Lower lobe of right lung (tissue), 2 donors: ENCODE results near the gene HMX1. TPM values are rescaled to one million over a fixed set of nuclear protein-coding genes. Genes with fewer than 3 reads are reported as not detected.

Source experiments
- ATAC-seq, 2 donors: fragments of 200-7000 bp; cut with Tn5 transposase; one replicate each; pipeline ENCODE4 v1.9.1; 2020 to 2022; ENCODE audit warnings: mild to moderate bottlenecking in 2 of 2, moderate library complexity in 2 of 2
- DNase-seq: peaks from one replicate; pipeline ENCODE4 v3.0.0-alpha.2; 2020
- H3K27ac ChIP-seq: fragments of 200-600 bp; one replicate; pipeline ENCODE4 v1.8.0; 2022
- H3K27me3 ChIP-seq: fragments of 200-600 bp; one replicate; pipeline ENCODE4 v1.8.0; 2022; ENCODE audit warnings: low read depth
- H3K36me3 ChIP-seq: fragments of 200-600 bp; one replicate; pipeline ENCODE4 v1.8.0; 2022; ENCODE audit warnings: mild to moderate bottlenecking
- H3K4me1 ChIP-seq: fragments of 200-600 bp; one replicate; pipeline ENCODE4 v1.8.0; 2022
- H3K4me3 ChIP-seq: fragments of 200-600 bp; one replicate; pipeline ENCODE4 v1.8.0; 2022; ENCODE audit warnings: mild to moderate bottlenecking
- H3K9me3 ChIP-seq: fragments of 200-600 bp; one replicate; pipeline ENCODE4 v1.8.0; 2022
- intact Hi-C: fragments of 100-400 bp; cut with DNase I; formaldehyde crosslinking; loops from one replicate; pipeline ENCODE4 v1.11.0; 2022
- total RNA-seq: library from RNA; stranded (reverse); fragmentation: NEBNext Ultra II Directional; extraction: Animal tissue kit (Norgen Biotek cat#: 25700); gene quantifications from one replicate; pipeline ENCODE4 v1.2.1, GENCODE V29; 2021
- TF ChIP-seq, protein P1 (sequence below): fragments of 200-600 bp; IDR thresholded peaks from one replicate; pipeline ENCODE4 v1.8.0; 2022; ENCODE audit warnings: antibody characterized with exemption, mild to moderate bottlenecking
- donor health status: DM: no; HTN: yes; CAD: no; lungs with severe emphysema.

HMX1 gene
- total RNA-seq, 1 donor from 2014 or later, result not detected

DNA sequence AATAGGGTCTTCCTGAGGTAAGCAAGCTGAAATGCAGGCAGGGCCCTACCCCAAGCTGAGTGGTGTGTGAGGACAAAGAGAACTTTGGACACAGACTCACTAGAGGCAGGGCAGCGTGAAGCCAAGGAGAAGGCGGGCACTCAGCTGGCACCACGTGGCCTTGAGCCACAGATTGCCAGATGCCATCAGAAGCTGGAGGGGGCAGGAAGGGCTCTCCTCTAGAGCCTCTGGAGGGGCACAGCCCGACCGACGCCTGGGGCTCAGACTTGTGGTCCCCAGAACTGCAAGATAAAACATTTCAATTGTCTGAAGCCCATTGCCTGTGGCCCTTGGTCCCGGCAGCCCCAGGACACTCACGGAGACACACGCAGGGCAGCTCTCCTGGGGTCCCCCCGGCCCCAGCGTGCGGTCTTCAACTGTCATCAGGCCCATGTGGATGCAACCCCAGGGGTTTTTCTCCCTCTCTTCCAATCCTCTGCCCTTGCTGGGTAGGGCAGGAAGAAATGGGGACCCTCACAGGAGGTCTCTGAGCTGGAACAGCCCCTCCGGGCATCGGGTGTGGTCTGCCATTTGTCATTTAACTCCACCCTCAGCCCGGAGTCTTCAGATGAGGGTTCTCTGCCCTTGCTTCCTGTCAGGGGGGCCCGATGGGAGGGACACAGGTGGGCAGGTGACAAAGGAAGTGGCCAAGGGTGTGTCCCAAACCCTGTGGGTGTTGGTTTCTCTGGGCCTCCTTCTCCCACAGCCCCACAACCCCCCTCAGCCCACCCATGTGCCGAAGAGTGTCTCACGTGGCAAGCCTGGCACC is 22.2 kb downstream of the HMX1 start:
- Histone ChIP-seq H3K27me3 (peaks cover 53% of the 10 kb centered on the region), H3K9me3 (no peaks in the 10 kb centered on the region), H3K4me3 (no peak overlapping the region), H3K36me3 (no peaks in the 10 kb centered on the region), H3K4me1 (no peaks in the 10 kb centered on the region), H3K27ac (no peak overlapping the region)
- peak; percentile 39 for DNase-seq
- intact Hi-C loops, result no loop called here
- TF ChIP-seq, protein P1, sequence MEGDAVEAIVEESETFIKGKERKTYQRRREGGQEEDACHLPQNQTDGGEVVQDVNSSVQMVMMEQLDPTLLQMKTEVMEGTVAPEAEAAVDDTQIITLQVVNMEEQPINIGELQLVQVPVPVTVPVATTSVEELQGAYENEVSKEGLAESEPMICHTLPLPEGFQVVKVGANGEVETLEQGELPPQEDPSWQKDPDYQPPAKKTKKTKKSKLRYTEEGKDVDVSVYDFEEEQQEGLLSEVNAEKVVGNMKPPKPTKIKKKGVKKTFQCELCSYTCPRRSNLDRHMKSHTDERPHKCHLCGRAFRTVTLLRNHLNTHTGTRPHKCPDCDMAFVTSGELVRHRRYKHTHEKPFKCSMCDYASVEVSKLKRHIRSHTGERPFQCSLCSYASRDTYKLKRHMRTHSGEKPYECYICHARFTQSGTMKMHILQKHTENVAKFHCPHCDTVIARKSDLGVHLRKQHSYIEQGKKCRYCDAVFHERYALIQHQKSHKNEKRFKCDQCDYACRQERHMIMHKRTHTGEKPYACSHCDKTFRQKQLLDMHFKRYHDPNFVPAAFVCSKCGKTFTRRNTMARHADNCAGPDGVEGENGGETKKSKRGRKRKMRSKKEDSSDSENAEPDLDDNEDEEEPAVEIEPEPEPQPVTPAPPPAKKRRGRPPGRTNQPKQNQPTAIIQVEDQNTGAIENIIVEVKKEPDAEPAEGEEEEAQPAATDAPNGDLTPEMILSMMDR, result no peak
- ATAC-seq, result no peak

DNA sequence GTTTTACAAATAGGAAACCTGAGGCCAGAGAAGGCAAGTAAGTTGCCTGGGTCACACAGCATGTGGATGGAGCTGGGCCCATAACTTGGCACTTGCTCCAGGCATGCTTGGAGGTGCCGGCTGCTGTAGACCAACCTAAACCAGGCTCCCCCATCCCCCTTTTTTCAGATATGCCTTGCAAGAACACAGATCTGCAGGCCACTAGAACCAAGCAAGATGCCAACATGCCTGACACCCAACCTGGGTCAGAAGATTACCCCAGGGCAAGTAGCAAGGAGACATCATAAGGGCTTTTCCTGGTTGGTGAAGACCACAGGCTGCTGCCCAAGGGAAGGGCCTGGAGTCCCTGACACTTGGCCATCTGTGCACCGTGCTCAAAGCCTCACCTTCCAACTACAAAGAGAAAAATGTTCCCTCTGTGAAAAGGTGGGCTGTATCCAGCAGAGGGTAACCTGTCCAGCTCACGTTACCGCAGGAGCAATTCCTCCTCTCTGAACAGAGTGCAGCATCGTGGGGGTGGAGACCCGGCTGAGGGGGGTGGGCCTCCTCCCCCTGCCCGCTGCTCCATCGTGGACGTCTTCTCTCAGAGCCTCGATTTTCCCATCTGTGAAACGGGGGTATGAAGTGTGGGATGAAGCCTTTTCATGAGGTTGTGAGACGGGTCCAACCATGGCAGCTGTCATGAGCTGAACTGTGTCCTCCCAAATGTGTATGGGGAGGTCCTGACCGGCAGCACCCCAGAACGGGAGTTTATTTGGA is 23.0 kb downstream of the HMX1 start:
- no peaks in the 10 kb centered on the region for H3K9me3 ChIP-seq
- intact Hi-C loops, result no loop called here
- peaks cover 45% of the 10 kb centered on the region for H3K27me3 ChIP-seq
- TF ChIP-seq, protein P1, result no peak
- H3K36me3 ChIP-seq, result no peaks in the 10 kb centered on the region
- no peak for ATAC-seq
- H3K4me3 ChIP-seq, result no peak overlapping the region
- H3K4me1 ChIP-seq, result no peaks in the 10 kb centered on the region
- no peak for DNase-seq
- H3K27ac ChIP-seq, result no peak overlapping the region

DNA sequence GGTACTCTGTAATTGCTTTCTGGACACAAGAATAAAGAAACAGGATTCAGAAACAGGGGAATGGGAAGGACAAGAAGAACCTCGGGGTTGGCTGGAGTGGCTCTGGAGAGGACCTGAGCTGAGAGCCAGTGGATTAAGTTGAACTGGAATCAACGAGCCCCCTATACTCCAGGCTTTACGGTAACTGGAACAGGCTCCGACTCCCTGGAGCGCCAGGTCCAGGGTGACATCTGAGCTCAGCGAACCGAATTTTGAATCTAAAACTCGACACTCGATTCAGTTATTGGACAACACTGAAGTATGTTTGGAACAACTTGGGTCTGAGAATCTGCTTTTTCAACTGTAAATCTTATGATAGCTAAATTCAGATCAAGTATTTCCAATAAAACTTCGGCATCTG is 23.9 kb downstream of the HMX1 start:
- intact Hi-C loops, result no loop called here
- no peaks in the 10 kb centered on the region for H3K36me3 ChIP-seq
- H3K27me3 ChIP-seq, result peaks cover 37% of the 10 kb centered on the region
- H3K9me3 ChIP-seq, result no peaks in the 10 kb centered on the region
- no peaks in the 10 kb centered on the region for H3K4me1 ChIP-seq
- TF ChIP-seq, protein P1, result no peak
- ATAC-seq, result no peak
- DNase-seq, result no peak
- H3K4me3 ChIP-seq, result no peak overlapping the region
- no peak overlapping the region for H3K27ac ChIP-seq

DNA sequence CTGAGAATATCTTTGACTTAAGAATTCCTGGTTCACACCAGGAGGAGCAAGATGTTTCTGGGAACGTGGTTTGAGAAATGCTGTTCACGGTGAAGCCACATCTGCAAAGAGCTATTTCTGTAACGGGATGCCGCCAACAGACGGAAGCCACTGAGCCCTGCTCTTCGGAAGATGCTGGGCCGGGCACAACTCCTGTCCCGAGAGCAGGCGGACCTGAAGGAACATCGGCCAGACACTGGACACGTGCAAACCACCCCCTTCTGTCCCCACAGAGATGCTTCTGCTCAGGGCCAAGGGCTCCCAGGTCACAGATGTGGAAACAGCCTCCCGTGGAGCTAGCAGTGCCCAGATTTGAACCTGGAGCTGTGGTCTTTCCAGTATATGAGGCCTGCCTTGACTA is 24.3 kb downstream of the HMX1 start:
- Histone ChIP-seq H3K27me3 (peaks cover 32% of the 10 kb centered on the region), H3K36me3 (no peaks in the 10 kb centered on the region), H3K4me1 (no peaks in the 10 kb centered on the region), H3K4me3 (no peak overlapping the region), H3K27ac (no peak overlapping the region), H3K9me3 (no peaks in the 10 kb centered on the region)
- TF ChIP-seq, protein P1, result no peak
- no peak for ATAC-seq
- DNase-seq, result peak; percentile 26
- intact Hi-C loops, result no loop called here

DNA sequence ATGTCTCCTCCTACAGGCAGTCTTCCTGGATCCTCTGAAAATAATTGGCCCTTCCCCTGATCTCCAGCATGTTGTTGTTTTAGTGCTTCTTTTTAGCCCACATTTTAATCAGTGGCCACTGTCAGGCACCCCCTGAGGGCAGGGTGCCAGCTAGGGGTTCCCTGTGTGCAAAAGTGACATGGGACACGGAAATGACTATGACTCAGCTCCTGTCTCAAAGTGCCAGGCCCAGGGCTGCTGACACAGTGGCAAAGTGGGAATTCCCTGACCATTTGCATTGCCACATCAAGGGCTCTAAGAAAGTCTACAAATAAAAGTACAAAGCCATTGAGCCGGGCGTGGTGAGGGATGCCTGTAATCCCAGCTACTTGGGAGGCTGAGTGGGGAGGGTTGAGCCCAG is 24.8 kb downstream of the HMX1 start:
- no peak overlapping the region for H3K4me3 ChIP-seq
- no peak overlapping the region for H3K27ac ChIP-seq
- no peaks in the 10 kb centered on the region for H3K4me1 ChIP-seq
- TF ChIP-seq, protein P1, result no peak
- H3K36me3 ChIP-seq, result no peaks in the 10 kb centered on the region
- ATAC-seq, result no peak
- intact Hi-C loops, result no loop called here
- H3K27me3 ChIP-seq, result peaks cover 27% of the 10 kb centered on the region
- no peaks in the 10 kb centered on the region for H3K9me3 ChIP-seq
- peak; percentile 12 for DNase-seq
